ENCODE measurements around the gene S100A6.
"Not testable (repeated sequence)": the region's sequence is repeated elsewhere in the genome, so short reads cannot be mapped to it uniquely, and the experiment has no call there.

S100A6 gene

GRCh38 chr1:153535242-153536011, at the start of gene S100A6:
Gene S100A6 (minus strand): TSS chr1:153535991. CDS start chr1:153535339, 652 bp downstream.
- peak; percentile 66 for DNase-seq (ENCODE audit: low read depth)

DNA sequence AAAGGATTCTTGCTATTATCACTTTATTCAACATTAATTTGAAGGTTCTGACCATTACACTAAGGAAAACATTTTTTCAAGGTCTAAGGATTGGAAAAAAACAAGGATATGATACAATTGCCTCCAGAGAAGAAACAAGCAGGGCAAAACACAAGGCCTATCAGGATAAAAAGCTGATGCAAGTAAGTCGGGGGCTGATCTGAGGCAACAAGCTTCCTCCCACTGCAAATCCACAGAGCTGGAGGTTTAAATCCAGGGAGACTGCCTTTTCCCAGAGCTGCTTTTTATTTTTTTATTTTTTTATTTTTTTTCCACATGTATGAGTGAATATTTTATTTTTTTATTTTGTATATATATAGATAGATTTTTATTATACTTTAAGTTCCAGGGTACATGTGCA, 49.2 kb upstream of the S100A6 start:
- DNase-seq (ENCODE audit: low read depth): no peak

GRCh38 chr1:153583976-153584375, 48.2 kb upstream of the S100A6 start:
- no peak for DNase-seq (ENCODE audit: low read depth)

GRCh38 chr1:153583514-153583913, 47.7 kb upstream of the S100A6 start:
- DNase-seq (ENCODE audit: low read depth): not testable (repeated sequence)

GRCh38 chr1:153582836-153583235, 47.0 kb upstream of the S100A6 start:
- not testable (repeated sequence) for DNase-seq (ENCODE audit: low read depth)

GRCh38 chr1:153578936-153579335, 43.1 kb upstream of the S100A6 start:
- no peak for DNase-seq (ENCODE audit: low read depth)

GRCh38 chr1:153578490-153578889, 42.7 kb upstream of the S100A6 start:
- DNase-seq (ENCODE audit: low read depth): no peak

GRCh38 chr1:153577624-153578051, 41.8 kb upstream of the S100A6 start:
- no peak for DNase-seq (ENCODE audit: low read depth)

DNA sequence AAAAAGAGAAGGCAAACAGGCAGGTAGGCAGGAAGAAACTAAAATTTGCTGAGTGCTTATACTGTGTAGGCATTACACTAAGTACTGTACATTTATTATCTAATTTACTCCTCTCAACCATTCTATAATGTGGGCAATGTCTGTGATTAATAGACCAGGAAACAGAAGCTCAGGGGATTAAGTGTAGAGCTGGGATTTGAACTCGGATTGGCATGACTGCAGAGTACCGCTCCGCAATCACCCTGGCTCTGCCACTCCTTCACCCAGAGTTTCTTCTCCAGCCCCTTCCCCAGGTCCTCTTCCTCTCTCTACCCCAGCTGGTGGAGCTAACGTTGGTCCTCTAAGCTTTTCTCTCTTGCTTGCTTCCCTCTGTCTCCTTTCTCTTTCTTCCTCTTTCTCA, 41.3 kb upstream of the S100A6 start:
- no peak for DNase-seq (ENCODE audit: low read depth)

DNA sequence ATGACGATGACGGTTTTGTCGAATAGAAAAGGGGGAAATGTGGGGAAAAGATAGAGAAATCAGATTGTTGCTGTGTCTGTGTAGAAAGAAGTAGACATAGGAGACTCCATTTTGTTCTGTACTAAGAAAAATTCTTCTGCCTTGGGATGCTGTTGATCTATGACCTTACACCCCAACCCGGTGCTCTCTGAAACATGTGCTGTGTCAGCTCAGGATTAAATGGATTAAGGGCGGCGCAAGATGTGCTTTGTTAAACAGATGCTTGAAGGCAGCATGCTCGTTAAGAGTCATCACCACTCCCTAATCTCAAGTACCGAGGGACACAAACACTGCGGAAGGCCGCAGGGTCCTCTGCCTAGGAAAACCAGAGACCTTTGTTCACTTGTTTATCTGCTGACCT, 39.7 kb upstream of the S100A6 start:
- DNase-seq (ENCODE audit: low read depth): not testable (repeated sequence)

- not testable (repeated sequence) for DNase-seq (ENCODE audit: low read depth)
These were observed 39.3 kb upstream of the S100A6 start for GRCh38 chr1:153575081-153575491.

DNA sequence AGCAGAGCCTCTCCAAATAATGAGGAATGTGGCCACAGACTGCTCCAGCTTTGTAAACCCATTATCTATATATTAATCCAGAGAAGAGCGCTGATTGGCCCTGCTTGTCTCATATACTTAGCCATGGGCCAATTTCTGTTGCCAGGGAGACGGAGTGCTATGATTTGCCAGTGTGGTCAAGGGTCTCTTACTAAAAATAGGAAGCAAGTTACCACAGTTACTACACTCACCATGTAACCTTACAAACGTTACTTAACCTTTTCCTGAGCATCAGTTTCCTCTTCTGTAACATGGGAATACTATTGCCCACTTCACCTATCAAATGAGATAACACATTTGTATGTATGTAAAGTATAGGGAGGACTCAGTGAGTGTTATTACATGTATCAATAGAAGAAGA, 37.6 kb upstream of the S100A6 start:
- DNase-seq (ENCODE audit: low read depth): no peak

DNA sequence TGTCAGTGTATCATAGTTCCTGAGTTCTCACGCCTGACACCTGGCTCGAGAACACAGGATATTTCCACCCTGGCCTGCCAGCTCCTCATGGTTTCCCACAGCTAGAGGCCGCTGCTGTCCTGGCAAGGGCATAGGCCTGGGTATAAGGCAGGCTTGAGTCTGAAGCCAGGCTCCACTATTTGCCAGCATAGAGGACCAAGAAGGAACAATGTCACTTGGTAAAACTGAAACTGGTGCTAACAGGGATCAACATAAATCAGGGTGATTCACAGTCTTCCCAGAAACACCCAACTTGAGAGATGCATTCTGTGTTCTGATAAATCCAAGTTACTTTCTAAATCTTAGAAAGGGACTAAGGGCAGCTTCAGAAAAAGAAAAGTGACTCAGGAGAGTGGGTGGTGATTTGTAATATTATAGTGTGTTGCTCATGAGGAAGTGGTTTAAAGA, 36.8 kb upstream of the S100A6 start:
- peak; percentile 70 for DNase-seq (ENCODE audit: low read depth)

GRCh38 chr1:153571706-153572105, 35.9 kb upstream of the S100A6 start:
- DNase-seq (ENCODE audit: low read depth): no peak

DNA sequence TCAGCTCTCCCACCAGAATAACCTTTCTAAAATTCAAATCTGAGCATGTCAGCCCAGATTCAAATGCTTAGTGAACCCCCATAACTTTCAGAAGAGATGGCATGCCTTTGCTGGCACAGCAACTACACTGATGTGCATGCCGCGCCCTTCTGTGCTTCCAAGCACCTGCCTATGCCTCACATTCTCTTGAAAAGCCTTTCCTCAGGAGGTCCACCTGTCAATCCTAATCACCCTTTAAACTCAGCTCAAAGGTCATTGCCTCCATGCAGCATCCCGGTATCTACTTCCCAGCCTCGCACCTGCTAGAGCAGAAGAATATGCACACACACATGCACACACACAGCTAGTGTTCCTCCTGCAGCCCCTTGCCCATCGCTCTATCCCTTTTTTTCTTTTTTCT, 35.1 kb upstream of the S100A6 start:
- DNase-seq (ENCODE audit: low read depth): no peak

GRCh38 chr1:153569465-153569864, 33.7 kb upstream of the S100A6 start:
- DNase-seq (ENCODE audit: low read depth): no peak

GRCh38 chr1:153568367-153569099, 32.7 kb upstream of the S100A6 start:
- DNase-seq (ENCODE audit: low read depth): peak; percentile 77

- no peak for DNase-seq (ENCODE audit: low read depth)
These were observed 32.0 kb upstream of the S100A6 start for GRCh38 chr1:153567621-153568366.

- peak; percentile 98 for DNase-seq (ENCODE audit: low read depth)
These were observed 30.9 kb upstream of the S100A6 start for GRCh38 chr1:153566414-153567371.

DNA sequence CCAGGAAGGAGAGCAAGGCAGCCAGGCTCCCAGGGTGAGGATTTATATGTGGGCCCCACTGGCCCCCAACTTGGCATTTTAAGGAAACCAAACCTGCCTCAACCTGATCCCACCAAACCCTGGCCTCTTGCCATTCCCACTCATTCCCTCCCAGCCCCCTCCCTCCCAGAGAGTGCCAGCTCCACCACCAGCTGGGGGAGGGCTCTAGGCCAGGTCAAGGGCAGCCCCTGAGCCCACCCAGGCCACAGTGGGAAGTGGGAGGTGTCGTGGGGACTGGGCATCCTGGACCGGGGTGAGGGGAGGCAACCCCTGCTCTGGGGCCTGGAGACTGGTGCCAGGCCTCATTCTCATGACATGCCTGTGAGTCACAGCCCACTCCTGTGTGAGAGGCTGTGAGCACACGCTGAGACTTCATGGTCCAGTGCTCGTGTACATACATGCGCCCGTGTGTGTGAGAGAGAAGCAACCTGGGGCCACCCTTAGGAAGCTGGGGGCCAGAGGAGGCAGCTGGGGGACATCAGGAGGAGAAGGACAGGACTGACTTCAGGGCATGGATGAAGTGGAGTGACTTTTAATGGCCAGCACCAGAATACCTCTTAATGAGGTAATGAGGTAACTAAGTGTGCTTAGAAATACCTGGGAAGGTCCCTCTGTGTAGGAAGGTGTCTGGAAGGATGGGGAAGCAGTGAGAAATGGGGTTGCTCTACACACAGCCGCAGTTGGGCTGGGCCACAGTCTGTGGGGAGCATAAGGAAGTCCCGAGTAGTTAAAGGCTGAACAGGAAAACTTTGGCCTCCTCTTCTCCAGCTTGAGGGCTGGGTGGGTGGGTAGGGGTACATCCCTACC, 30.0 kb upstream of the S100A6 start, which contains the start of gene S100A2:
TSS of gene S100A2 (minus strand) at position 316 of the 846 bp plus-strand sequence. CDS start 1,967 bp downstream, outside the sequence.
- DNase-seq (ENCODE audit: low read depth): peak; percentile 67

Data from fibroblast of the conjunctiva (primary cell).